Measurements from ENCODE around the gene NUDT21. TPM values are rescaled to one million over a fixed set of nuclear protein-coding genes. Genes with fewer than 3 reads are reported as not detected.
"Not testable (repeated sequence)": the region's sequence is repeated elsewhere in the genome, so short reads cannot be mapped to it uniquely, and the experiment has no call there.

Gene NUDT21
- 100 to 1,000 TPM; 308 to 362 TPM for total RNA-seq

DNA sequence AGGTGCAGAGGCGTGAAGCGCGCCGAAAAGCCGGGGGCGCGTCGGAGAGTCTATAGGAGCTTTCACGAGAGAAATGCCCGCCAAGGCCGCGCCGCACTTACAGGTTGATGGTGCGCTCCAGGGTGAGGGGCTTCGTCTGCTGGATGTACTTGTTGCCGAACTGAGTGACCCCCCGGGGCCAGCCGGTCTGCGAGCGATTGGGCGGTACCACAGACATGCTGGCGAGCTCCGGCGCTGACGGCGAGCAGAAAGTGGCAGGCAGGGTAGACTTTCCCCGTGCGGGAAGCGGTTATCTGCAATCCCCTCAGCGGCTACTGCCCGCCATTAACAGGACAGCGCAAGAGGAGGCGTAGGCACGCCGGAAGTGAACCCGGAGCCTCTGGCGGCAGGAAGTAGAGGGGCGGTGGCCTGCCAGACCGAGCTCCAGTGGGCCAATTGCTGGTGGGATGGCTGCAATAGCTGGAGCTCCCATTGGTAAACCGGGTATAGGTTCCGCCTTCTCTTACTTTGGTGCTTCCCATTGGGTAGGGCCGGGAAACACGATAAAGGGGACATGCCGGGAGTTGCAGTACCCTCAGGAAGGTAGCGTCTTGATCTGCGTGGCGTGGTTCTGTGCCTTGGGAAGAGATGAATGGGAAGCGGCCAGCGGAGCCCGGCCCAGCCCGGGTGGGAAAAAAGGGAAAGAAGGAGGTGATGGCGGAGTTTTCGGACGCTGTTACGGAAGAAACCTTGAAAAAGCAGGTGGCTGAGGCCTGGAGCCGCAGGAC lies at the start of gene NUDT21, which contains the start of gene OGFOD1:
TSS of gene NUDT21 (minus strand) at position 347 of the 767 bp plus-strand sequence. CDS start at position 217, 130 bp downstream.
TSS of gene OGFOD1 (plus strand) at position 569 of the 767 bp plus-strand sequence. CDS start at position 628, 59 bp downstream.
- peaks cover 41 to 58% of the 10 kb centered on the region in 2 donors for H3K36me3 Mint-ChIP-seq
- peak within 1 kb of the TSS; percentile 92 to 99 for H3K27ac Mint-ChIP-seq
- no peaks in the 10 kb centered on the region for H3K9me3 Mint-ChIP-seq
- DNase-seq (ENCODE audit: low spot score in 2 of 2) (peak; percentile 85 to 94), ATAC-seq (peak; percentile 95 to 99)

DNA sequence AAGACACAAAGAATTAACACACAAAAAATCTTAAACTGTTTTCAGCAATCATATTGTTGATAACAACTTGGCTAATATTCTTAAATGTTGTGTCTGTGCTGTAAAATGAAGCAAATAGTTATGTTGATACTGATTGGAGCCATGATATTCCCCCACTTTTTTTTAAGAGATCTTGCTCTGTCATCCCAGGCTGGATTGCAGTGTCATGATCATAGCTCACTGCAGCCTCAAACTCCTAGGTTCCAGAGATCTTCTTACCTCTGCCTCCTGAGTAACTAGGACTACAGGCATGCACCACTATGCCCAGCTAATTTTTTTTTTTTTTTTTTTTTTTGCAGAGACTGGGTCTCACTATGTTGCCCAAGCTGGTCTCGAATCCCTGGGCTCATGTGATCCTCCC lies 42.7 kb upstream of the NUDT21 start:
- no peak for ATAC-seq
- DNase-seq (ENCODE audit: low spot score in 2 of 2) = no peak
- Mint-ChIP-seq H3K9me3 (no peaks in the 10 kb centered on the region), H3K36me3 (no peaks in the 10 kb centered on the region), H3K27ac (no peak overlapping the region)

DNA sequence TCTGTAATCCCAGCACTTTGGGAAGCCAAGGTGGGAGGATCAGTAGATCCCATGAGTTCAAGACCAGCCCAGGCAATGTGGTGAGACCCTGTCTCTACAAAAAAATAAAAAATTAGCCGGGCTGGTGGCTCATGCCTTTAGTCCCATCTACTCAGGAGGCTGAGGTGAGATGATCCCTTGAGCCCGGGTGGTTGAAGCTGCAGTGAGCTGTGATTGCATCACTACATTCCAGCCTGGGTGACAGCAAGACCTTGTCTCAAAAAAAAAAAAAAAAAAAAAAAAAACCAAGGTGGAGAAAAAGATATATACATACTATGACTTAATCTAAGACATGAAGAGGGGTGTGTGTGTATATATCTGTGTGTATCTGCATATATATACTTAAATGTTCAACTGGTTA lies 42.0 kb upstream of the NUDT21 start:
- ATAC-seq = no peak
- no peaks in the 10 kb centered on the region for H3K9me3 Mint-ChIP-seq
- DNase-seq (ENCODE audit: low spot score in 2 of 2) = no peak
- no peaks in the 10 kb centered on the region for H3K36me3 Mint-ChIP-seq
- no peak overlapping the region for H3K27ac Mint-ChIP-seq

- ATAC-seq = no peak
- Mint-ChIP-seq H3K36me3 (no peaks in the 10 kb centered on the region), H3K9me3 (no peaks in the 10 kb centered on the region), H3K27ac (no peak overlapping the region)
- DNase-seq (ENCODE audit: low spot score in 2 of 2) = no peak
Observed at GRCh38 chr16:56491657-56492261, 40.6 kb upstream of the NUDT21 start.

- not testable (repeated sequence) for H3K9me3 Mint-ChIP-seq; DNase-seq (ENCODE audit: low spot score in 2 of 2); ATAC-seq; H3K36me3 Mint-ChIP-seq
- peak overlapping the region in 1 of 2 donors; percentile 50 for H3K27ac Mint-ChIP-seq
Observed at GRCh38 chr16:56488868-56489267, 37.7 kb upstream of the NUDT21 start.

GRCh38 chr16:56488035-56488434 lies 36.9 kb upstream of the NUDT21 start:
- DNase-seq (ENCODE audit: low spot score in 2 of 2) (no peak), ATAC-seq (no peak)
- H3K36me3 Mint-ChIP-seq = no peaks in the 10 kb centered on the region
- no peak overlapping the region for H3K27ac Mint-ChIP-seq
- no peaks in the 10 kb centered on the region for H3K9me3 Mint-ChIP-seq

GRCh38 chr16:56483394-56483793 lies 32.3 kb upstream of the NUDT21 start:
- Mint-ChIP-seq H3K27ac (no peak overlapping the region), H3K36me3 (no peaks in the 10 kb centered on the region), H3K9me3 (no peaks in the 10 kb centered on the region)
- ATAC-seq = no peak
- DNase-seq (ENCODE audit: low spot score in 2 of 2) = no peak

DNA sequence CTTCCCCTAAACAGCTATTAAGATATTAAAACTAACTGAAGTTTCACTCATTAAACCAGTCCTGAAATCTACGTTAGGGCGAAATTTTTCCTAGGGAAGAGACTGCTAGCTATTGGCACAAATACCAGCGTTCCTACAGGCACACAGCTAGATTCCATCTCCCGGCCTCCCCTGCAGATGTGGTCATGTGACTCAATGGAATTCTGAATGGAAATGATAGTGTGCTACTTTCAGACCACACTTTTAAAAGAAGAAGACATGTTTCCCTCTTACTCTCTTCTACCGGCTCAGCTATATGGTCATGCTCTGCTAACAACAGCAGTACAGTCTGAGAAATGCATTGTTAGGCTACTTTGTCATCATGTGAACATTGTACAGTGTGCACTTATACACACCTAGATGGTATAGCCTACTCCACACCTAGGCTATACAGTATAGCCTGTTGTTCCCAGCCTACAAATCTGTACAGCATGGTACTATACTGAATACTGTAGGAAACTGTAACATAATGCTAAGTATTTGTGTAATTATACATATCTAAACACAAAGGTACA lies 31.6 kb upstream of the NUDT21 start:
- ATAC-seq (no peak), DNase-seq (ENCODE audit: low spot score in 2 of 2) (no peak)
- Mint-ChIP-seq H3K36me3 (no peaks in the 10 kb centered on the region), H3K9me3 (no peaks in the 10 kb centered on the region), H3K27ac (no peak overlapping the region)

DNA sequence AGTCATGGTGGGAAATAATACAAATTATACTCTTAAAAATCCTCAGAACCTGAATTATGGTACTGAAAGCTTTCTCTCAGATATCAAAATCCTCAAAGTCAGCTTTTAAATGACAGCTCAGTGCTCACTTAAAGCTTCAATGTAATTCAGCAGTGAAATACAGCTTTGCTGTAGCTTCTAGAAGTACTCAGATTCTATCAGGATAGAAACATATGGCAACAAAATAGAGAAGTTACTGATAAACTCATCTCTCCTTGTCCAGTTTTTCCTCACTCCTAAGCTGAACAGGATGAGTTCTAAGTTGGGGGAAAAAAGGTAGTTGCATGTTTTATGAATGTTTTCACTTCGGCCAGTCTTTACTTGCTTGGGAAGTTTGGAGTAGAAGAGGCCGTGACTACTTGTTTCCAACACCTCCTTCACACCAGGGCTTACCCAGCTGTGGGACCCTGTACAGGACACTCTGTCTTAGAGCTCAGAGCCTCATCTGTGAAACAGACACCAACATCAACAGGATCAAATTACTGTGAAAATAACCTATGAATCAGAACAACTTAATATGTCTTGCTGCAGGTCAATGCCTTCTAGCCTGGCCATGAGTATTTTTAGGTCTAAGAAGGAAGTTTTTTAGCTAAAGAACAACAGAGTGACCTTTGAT lies 30.5 kb upstream of the NUDT21 start:
- DNase-seq (ENCODE audit: low spot score in 2 of 2) (no peak), ATAC-seq (no peak)
- H3K27ac Mint-ChIP-seq = no peak overlapping the region
- no peaks in the 10 kb centered on the region for H3K9me3 Mint-ChIP-seq
- peaks cover 0 to 3% of the 10 kb centered on the region in 2 donors for H3K36me3 Mint-ChIP-seq

GRCh38 chr16:56480776-56481467 lies 29.8 kb upstream of the NUDT21 start:
- Mint-ChIP-seq H3K9me3 (no peaks in the 10 kb centered on the region), H3K27ac (peak overlapping the region in 1 of 2 donors; percentile 85)

DNA sequence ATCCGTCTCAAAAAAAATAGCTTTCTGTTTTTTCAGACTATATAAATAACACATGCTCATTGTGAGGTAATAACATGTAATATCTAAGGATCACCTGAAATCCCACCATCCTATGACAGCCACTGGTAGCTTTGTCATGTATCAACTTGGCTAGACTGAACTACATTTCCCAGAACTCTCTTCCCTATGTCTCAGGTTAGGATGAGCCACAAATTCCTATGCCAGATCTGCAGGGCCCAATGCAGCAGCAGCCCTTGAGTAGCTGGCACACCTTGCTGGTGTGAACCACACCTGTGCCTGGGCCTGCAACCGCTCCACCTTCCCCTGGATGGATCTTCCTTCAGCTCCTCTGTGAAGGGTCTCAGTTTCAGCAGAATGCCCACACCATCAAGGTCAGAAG lies 28.3 kb upstream of the NUDT21 start:
- peaks cover 12 to 21% of the 10 kb centered on the region in 2 donors for H3K36me3 Mint-ChIP-seq
- H3K9me3 Mint-ChIP-seq = no peaks in the 10 kb centered on the region
- ATAC-seq (no peak), DNase-seq (ENCODE audit: low spot score in 2 of 2) (no peak)
- H3K27ac Mint-ChIP-seq = peak overlapping the region in 1 of 2 donors; percentile 57

More at GRCh38 chr16:56480776-56481467, 29.8 kb upstream of the NUDT21 start:
- DNase-seq (ENCODE audit: low spot score in 2 of 2) (no peak), ATAC-seq (no peak)
- H3K36me3 Mint-ChIP-seq = peaks cover 3 to 9% of the 10 kb centered on the region in 2 donors

DNA sequence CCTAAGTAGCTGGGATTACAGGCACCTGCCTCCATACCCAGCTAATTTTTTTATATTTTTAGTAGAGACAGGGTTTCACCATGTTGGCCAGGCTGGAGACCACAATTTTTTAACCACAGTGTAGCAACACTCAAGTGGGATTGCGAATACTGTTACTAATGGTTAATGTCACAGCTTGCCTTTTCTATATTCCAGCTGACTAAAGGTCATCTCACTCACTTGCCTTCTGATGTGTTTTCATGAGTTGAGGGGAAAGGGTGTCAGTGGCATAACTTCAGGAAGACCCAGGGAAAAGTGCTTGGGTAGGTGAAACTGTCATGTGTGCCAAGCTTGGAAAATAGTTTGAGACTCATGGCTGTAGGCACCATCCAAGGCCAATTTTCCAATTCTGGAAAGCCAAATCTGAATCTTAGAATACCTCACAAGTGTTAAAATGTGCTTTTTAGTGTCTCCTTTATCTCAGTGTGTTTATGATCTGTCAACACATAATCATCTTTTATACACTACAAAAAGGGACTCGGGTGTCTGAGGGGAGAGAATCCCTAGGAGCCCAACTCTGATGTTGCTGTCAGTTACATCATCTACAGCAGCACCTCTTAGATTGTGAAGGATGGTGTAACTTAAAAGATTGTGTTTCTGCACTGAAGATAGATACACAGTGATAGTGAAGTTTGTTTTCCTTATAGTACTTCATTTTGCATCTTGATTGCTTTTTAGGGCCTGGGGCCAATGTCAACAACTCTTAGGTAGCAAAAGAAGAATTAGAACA lies 27.3 kb upstream of the NUDT21 start:
- DNase-seq (ENCODE audit: low spot score in 2 of 2) = no peak
- Mint-ChIP-seq H3K36me3 (peaks cover 12 to 21% of the 10 kb centered on the region in 2 donors), H3K9me3 (no peaks in the 10 kb centered on the region), H3K27ac (peak overlapping the region in 1 of 2 donors; percentile 57)
- ATAC-seq = peak in 1 of 2 donors; percentile 53

- Mint-ChIP-seq H3K27ac (peak overlapping the region; percentile 57), H3K36me3 (peaks cover 12 to 21% of the 10 kb centered on the region in 2 donors), H3K9me3 (no peaks in the 10 kb centered on the region)
- DNase-seq (ENCODE audit: low spot score in 2 of 2) (no peak), ATAC-seq (peak; percentile 79 to 91)
Observed at GRCh38 chr16:56477096-56477878, 26.2 kb upstream of the NUDT21 start.

- H3K36me3 Mint-ChIP-seq = peaks cover 16 to 26% of the 10 kb centered on the region in 2 donors
- H3K9me3 Mint-ChIP-seq = no peaks in the 10 kb centered on the region
- ATAC-seq (no peak), DNase-seq (ENCODE audit: low spot score in 2 of 2) (no peak)
- peak overlapping the region in 1 of 2 donors; percentile 32 for H3K27ac Mint-ChIP-seq
Observed at GRCh38 chr16:56475201-56475600, 24.1 kb upstream of the NUDT21 start.

DNA sequence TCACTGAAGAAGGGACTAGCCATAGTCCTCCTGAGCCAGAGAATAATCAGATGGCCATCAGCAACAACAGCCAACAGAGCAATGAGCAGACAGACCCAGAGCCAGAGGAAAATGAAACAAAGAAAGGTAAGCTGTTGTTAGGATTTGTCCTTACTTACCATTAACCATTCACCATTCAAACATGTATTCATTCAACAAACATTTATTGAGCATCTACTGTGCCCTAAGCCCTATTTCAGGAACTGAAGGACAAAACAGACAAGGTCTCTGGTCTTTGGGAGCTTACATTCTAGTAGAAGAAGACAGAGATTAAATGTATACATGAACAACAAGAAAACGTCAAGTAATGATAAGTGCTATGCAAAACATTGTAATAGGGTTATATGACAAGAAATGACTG lies 19.5 kb upstream of the NUDT21 start:
- ATAC-seq (no peak), DNase-seq (ENCODE audit: low spot score in 2 of 2) (no peak)
- H3K9me3 Mint-ChIP-seq = no peaks in the 10 kb centered on the region
- H3K27ac Mint-ChIP-seq = peak overlapping the region; percentile 10 to 11
- H3K36me3 Mint-ChIP-seq = peaks cover 20 to 29% of the 10 kb centered on the region in 2 donors
